Measurements from ENCODE around the gene STC2. TPM values are rescaled to one million over a fixed set of nuclear protein-coding genes. Genes with fewer than 3 reads are reported as not detected.
A peak's percentile ranks its signal among the peaks of the same experiment; 100 is the strongest.

STC2 gene
- total RNA-seq, 1 experiment from 2014 or later: 99.9 TPM

DNA sequence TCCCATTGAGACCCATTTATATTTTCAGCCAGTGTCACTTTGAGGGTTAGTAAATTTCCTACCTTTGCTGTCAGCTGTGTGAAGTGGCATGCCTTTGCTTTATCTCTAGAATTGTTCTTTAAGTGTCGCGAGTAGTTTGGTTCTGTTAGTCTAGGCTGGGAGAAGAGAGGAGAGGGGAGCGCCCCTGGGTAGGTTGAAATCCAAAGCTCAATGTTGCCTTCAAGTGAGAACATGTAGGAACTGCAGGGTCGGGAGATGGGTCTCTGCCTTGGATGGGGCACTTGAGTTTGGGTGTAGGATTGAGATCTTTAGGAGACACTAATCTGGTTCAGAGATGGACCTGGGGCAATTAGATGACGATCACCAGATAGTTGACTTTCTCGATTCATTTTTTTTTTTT is 46.3 kb downstream of the STC2 start:
- H3F3A ChIP-seq (ENCODE audit: low read length, unreplicated experiment): no peaks in the 10 kb centered on the region
- no peaks in the 10 kb centered on the region for H3K79me2 ChIP-seq (ENCODE audit: low read length)
- CTCF ChIA-PET: interaction anchor here (0.6 to 0.8 kb wide), 5 partner anchors 20 to 446 kb away, joined by 3 to 10 read pairs (median 4); partner anchors contain the start of gene ATP6V0E1
- peak; percentile 46 for DNase-seq
- no peaks in the 10 kb centered on the region for H3K4me1 ChIP-seq (ENCODE audit: insufficient read depth, low read length)
- H3K4me3 ChIP-seq (ENCODE audit: low read length): no peak overlapping the region
- no peaks in the 10 kb centered on the region for H3K9me2 ChIP-seq (replicated peaks; ENCODE audit: low read length)
- intact Hi-C loops (cut with micrococcal nuclease): loop anchor here (1.0 to 5.0 kb wide), 3 partner anchors 116 to 575 kb away; partner anchors contain the start of gene ATP6V0E1
- H3K27me3 ChIP-seq (ENCODE audit: low read length): no peaks in the 10 kb centered on the region
- TF ChIP-seq, protein P1, sequence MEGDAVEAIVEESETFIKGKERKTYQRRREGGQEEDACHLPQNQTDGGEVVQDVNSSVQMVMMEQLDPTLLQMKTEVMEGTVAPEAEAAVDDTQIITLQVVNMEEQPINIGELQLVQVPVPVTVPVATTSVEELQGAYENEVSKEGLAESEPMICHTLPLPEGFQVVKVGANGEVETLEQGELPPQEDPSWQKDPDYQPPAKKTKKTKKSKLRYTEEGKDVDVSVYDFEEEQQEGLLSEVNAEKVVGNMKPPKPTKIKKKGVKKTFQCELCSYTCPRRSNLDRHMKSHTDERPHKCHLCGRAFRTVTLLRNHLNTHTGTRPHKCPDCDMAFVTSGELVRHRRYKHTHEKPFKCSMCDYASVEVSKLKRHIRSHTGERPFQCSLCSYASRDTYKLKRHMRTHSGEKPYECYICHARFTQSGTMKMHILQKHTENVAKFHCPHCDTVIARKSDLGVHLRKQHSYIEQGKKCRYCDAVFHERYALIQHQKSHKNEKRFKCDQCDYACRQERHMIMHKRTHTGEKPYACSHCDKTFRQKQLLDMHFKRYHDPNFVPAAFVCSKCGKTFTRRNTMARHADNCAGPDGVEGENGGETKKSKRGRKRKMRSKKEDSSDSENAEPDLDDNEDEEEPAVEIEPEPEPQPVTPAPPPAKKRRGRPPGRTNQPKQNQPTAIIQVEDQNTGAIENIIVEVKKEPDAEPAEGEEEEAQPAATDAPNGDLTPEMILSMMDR (conservative IDR thresholded peaks at IDR 0.05; ENCODE audit: low read depth, low read length): peak; percentile 56
- TF ChIP-seq EZH2 (IDR thresholded peaks at IDR 0.05; ENCODE audit: low read length, unreplicated experiment): no peak
- no peak overlapping the region for H2AFZ ChIP-seq (ENCODE audit: low read length)
- no peak overlapping the region for H3K4me2 ChIP-seq (ENCODE audit: low read length)
- H3K9me3 ChIP-seq (ENCODE audit: low read length): no peaks in the 10 kb centered on the region
- ATAC-seq: peak; percentile 42; the same call in 1 of the 2 replicates
- H3K36me3 ChIP-seq (ENCODE audit: low read depth, low read length): no peaks in the 10 kb centered on the region
- H3K27ac ChIP-seq (ENCODE audit: low read length): no peak overlapping the region
- BruUV-seq (replicated peaks): no TSS peak
- H4K20me1 ChIP-seq (ENCODE audit: low read length): no peaks in the 10 kb centered on the region
- no peak overlapping the region for H3K9ac ChIP-seq (ENCODE audit: low read length)
- POLR2A ChIA-PET (ENCODE audit: unreplicated experiment): no interaction called here

DNA sequence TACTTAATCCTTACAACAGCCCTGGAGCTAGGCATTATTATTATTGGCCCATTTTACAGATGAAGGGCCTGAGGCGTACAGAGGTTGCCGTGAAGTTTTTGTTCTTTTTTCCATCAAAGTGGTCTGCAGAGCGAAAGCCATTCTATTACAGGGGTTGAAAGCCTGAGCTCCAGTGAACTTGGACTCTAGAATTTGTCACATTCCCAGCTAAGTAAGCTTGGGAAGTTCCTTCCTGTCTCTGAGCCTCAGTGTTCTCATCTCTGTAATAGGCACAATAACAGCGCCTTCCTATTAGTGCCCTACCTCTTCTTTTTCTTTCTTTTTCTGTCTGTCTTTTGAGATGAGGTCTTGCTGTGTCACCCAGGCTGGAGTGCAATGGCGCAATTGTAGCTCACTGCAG is 49.0 kb downstream of the STC2 start:
- intact Hi-C loops (cut with micrococcal nuclease): no loop called here
- H3K4me2 ChIP-seq (ENCODE audit: low read length): no peak overlapping the region
- H3K9me3 ChIP-seq (ENCODE audit: low read length): no peaks in the 10 kb centered on the region
- no peaks in the 10 kb centered on the region for H3F3A ChIP-seq (ENCODE audit: low read length, unreplicated experiment)
- BruUV-seq (replicated peaks): no TSS peak
- H4K20me1 ChIP-seq (ENCODE audit: low read length): no peaks in the 10 kb centered on the region
- DNase-seq: no peak
- no peaks in the 10 kb centered on the region for H3K36me3 ChIP-seq (ENCODE audit: low read depth, low read length)
- ChIA-PET POLR2A (ENCODE audit: unreplicated experiment) (no interaction called here), CTCF (no interaction called here)
- H3K27ac ChIP-seq (ENCODE audit: low read length): no peak overlapping the region
- no peak overlapping the region for H3K4me3 ChIP-seq (ENCODE audit: low read length)
- H3K79me2 ChIP-seq (ENCODE audit: low read length): no peaks in the 10 kb centered on the region
- no peak overlapping the region for H2AFZ ChIP-seq (ENCODE audit: low read length)
- H3K27me3 ChIP-seq (ENCODE audit: low read length): peaks cover 3% of the 10 kb centered on the region
- H3K9me2 ChIP-seq (replicated peaks; ENCODE audit: low read length): no peaks in the 10 kb centered on the region
- H3K4me1 ChIP-seq (ENCODE audit: insufficient read depth, low read length): no peaks in the 10 kb centered on the region
- TF ChIP-seq EZH2 (IDR thresholded peaks at IDR 0.05; ENCODE audit: low read length, unreplicated experiment): no peak
- TF ChIP-seq, protein P1 (conservative IDR thresholded peaks at IDR 0.05; ENCODE audit: low read depth, low read length): no peak
- no peak overlapping the region for H3K9ac ChIP-seq (ENCODE audit: low read length)
- ATAC-seq: no peak

DNA sequence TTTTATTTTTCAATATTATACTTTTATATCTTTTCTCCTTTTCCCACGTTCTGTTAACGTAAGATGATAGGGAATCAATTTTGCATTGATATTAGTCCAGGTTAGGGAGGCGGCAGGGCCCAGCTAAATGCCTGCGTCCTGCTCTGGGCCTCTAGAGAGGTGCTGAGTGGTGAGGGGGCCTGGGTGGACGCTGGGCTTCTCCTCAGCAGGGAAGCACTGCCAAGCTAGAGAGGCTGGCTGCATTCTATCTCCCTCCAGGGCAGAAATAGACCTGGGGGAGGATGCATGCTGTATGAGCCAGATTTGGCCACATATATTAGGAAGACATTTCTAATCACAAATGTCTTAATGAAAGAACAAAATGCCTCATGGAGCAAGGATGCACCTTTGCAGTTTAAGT is 49.6 kb downstream of the STC2 start:
- no peaks in the 10 kb centered on the region for H3K9me3 ChIP-seq (ENCODE audit: low read length)
- intact Hi-C loops (cut with micrococcal nuclease): no loop called here
- H3K27ac ChIP-seq (ENCODE audit: low read length): no peak overlapping the region
- no peak overlapping the region for H3K4me3 ChIP-seq (ENCODE audit: low read length)
- ChIA-PET CTCF (no interaction called here), POLR2A (ENCODE audit: unreplicated experiment) (no interaction called here)
- ATAC-seq (no peak), DNase-seq (no peak)
- H2AFZ ChIP-seq (ENCODE audit: low read length): no peak overlapping the region
- H3K79me2 ChIP-seq (ENCODE audit: low read length): no peaks in the 10 kb centered on the region
- no peaks in the 10 kb centered on the region for H3K9me2 ChIP-seq (replicated peaks; ENCODE audit: low read length)
- no peaks in the 10 kb centered on the region for H3F3A ChIP-seq (ENCODE audit: low read length, unreplicated experiment)
- BruUV-seq (replicated peaks): no TSS peak
- no peak overlapping the region for H3K4me2 ChIP-seq (ENCODE audit: low read length)
- TF ChIP-seq EZH2 (IDR thresholded peaks at IDR 0.05; ENCODE audit: low read length, unreplicated experiment) (no peak), EZH2phosphoT487 (IDR thresholded peaks at IDR 0.05; ENCODE audit: borderline replicate concordance, low read length) (no peak)
- TF ChIP-seq, protein P1 (conservative IDR thresholded peaks at IDR 0.05; ENCODE audit: low read depth, low read length): no peak
- no peaks in the 10 kb centered on the region for H3K4me1 ChIP-seq (ENCODE audit: insufficient read depth, low read length)
- H3K36me3 ChIP-seq (ENCODE audit: low read depth, low read length): no peaks in the 10 kb centered on the region
- no peak overlapping the region for H3K9ac ChIP-seq (ENCODE audit: low read length)
- no peaks in the 10 kb centered on the region for H4K20me1 ChIP-seq (ENCODE audit: low read length)
- peaks cover 3% of the 10 kb centered on the region for H3K27me3 ChIP-seq (ENCODE audit: low read length)

Measured in PC-3 (cell line).